ENCODE results near the gene ZNF226.
"Not testable (repeated sequence)": the region's sequence is repeated elsewhere in the genome, so short reads cannot be mapped to it uniquely, and the experiment has no call there.

ZNF226 gene

GRCh38 chr19:44164673-44165512, at the start of gene ZNF226:
Gene ZNF226 (plus strand): TSS chr19:44165100. CDS start chr19:44170081, 4,981 bp downstream.
- peak; percentile 100 for DNase-seq

- not testable (repeated sequence) for DNase-seq
Measured at GRCh38 chr19:44121162-44121561, 43.7 kb upstream of the ZNF226 start.

GRCh38 chr19:44131955-44132354, 32.9 kb upstream of the ZNF226 start:
- DNase-seq: no peak

GRCh38 chr19:44141191-44142058, 23.5 kb upstream of the ZNF226 start, which contains the start of gene ZNF234:
Gene ZNF234 (plus strand): TSS chr19:44141554. CDS start chr19:44144633, 3,079 bp downstream.
- DNase-seq: peak; percentile 82

GRCh38 chr19:44142059-44142433, 22.9 kb upstream of the ZNF226 start:
- DNase-seq: no peak

- no peak for DNase-seq
Measured at GRCh38 chr19:44149776-44150175, 15.1 kb upstream of the ZNF226 start.

GRCh38 chr19:44151491-44151890, 13.4 kb upstream of the ZNF226 start:
- no peak for DNase-seq

- no peak for DNase-seq
Measured at GRCh38 chr19:44156475-44156874, 8.4 kb upstream of the ZNF226 start.

- DNase-seq: no peak
Measured at GRCh38 chr19:44163789-44164188, 1.1 kb upstream of the ZNF226 start.

GRCh38 chr19:44164327-44164672, 600 bp upstream of the ZNF226 start:
- DNase-seq: no peak

GRCh38 chr19:44170660-44171059, 5.8 kb downstream of the ZNF226 start:
- DNase-seq: not testable (repeated sequence)

GRCh38 chr19:44176590-44176989, 11.7 kb downstream of the ZNF226 start:
- no peak for DNase-seq

GRCh38 chr19:44180968-44181367, 16.1 kb downstream of the ZNF226 start:
- no peak for DNase-seq

GRCh38 chr19:44182145-44182544, 17.2 kb downstream of the ZNF226 start:
- no peak for DNase-seq

- DNase-seq: no peak
Measured at GRCh38 chr19:44190020-44190419, 25.1 kb downstream of the ZNF226 start.

- DNase-seq: no peak
Measured at GRCh38 chr19:44192127-44192526, 27.2 kb downstream of the ZNF226 start.

- no peak for DNase-seq
Measured at GRCh38 chr19:44196772-44197171, 31.9 kb downstream of the ZNF226 start.

GRCh38 chr19:44202470-44202869, 37.6 kb downstream of the ZNF226 start:
- no peak for DNase-seq

GRCh38 chr19:44202974-44203373, 38.1 kb downstream of the ZNF226 start:
- DNase-seq: no peak

GRCh38 chr19:44203877-44204276, 39.0 kb downstream of the ZNF226 start:
- DNase-seq: not testable (repeated sequence)

GRCh38 chr19:44204772-44205171, 39.9 kb downstream of the ZNF226 start:
- no peak for DNase-seq

- peak; percentile 98 for DNase-seq
Measured at GRCh38 chr19:44207126-44207803, 42.4 kb downstream of the ZNF226 start.

- DNase-seq: peak; percentile 82
Measured at GRCh38 chr19:44212250-44212865, 47.5 kb downstream of the ZNF226 start, which contains the start of gene ZNF227. Gene ZNF227 (plus strand): TSS chr19:44212532. CDS start chr19:44217793, 5,261 bp downstream.
